Mesenchymal stem cell (in vitro differentiated cells and primary cell): ENCODE results near the gene FLRT2.

ENCODE experiments used
- DNase-seq: peaks from one replicate; pipeline ENCODE4 v3.0.0-alpha.2; 2013
- H2AFZ ChIP-seq: one replicate; pipeline ENCODE4 v1.6.1; 2013; ENCODE audit warnings: low read depth, mild to moderate bottlenecking, control low read depth, inconsistent platforms, low read length, moderate library complexity
- H2AK5ac ChIP-seq: 2 replicates; pipeline ENCODE4 v1.6.1; 2013; ENCODE audit warnings: low read length, moderate library complexity, mild to moderate bottlenecking, inconsistent platforms; ENCODE audit not compliant: severe bottlenecking
- H2BK120ac ChIP-seq: one replicate; pipeline ENCODE4 v1.6.1; 2013; ENCODE audit warnings: low read depth, mild to moderate bottlenecking, inconsistent platforms, low read length, moderate library complexity
- H2BK12ac ChIP-seq, 2 experiments: one replicate each; pipeline ENCODE4 v1.6.1; 2013; ENCODE audit warnings: inconsistent platforms in 2 of 2, low read length in 2 of 2, mild to moderate bottlenecking in 2 of 2, moderate library complexity in 2 of 2, control low read depth in 1 of 2
- H2BK15ac ChIP-seq: one replicate; pipeline ENCODE4 v1.6.1; 2013; ENCODE audit warnings: mild to moderate bottlenecking, low read depth, inconsistent platforms; ENCODE audit not compliant: poor library complexity, severe bottlenecking
- H2BK5ac ChIP-seq: 2 replicates; pipeline ENCODE4 v1.6.1; 2013; ENCODE audit warnings: low read depth, mild to moderate bottlenecking, low read length, control low read depth, inconsistent platforms; ENCODE audit not compliant: poor library complexity, severe bottlenecking
- H3K14ac ChIP-seq, 2 experiments: one replicate each; pipeline ENCODE4 v1.6.1; 2013; ENCODE audit warnings: inconsistent platforms in 2 of 2, low read length in 2 of 2, control low read depth in 1 of 2, mild to moderate bottlenecking in 1 of 2, moderate library complexity in 1 of 2
- H3K18ac ChIP-seq, 2 experiments: one replicate each; pipeline ENCODE4 v1.6.1; 2013; ENCODE audit warnings: inconsistent platforms in 2 of 2, low read length in 2 of 2, control low read depth in 1 of 2, low read depth in 1 of 2, mild to moderate bottlenecking in 1 of 2
- H3K23ac ChIP-seq, 2 experiments: one replicate each; pipeline ENCODE4 v1.6.1; 2013; ENCODE audit warnings: inconsistent platforms in 2 of 2, low read length in 2 of 2, mild to moderate bottlenecking in 2 of 2, moderate library complexity in 2 of 2, control low read depth in 1 of 2
- H3K27ac ChIP-seq: 2 replicates; pipeline ENCODE4 v1.5.1; 2013; ENCODE audit warnings: mild to moderate bottlenecking, moderate library complexity, low read length, control low read depth, inconsistent platforms; ENCODE audit not compliant: poor library complexity, severe bottlenecking
- H3K27me3 ChIP-seq, 2 experiments: 2 replicates each; pipeline versions ENCODE4 v1.6.1 to v1.7.0; 2013; ENCODE audit warnings: low read length in 2 of 2, mild to moderate bottlenecking in 2 of 2, moderate library complexity in 2 of 2, control low read depth in 1 of 2, inconsistent platforms in 1 of 2; ENCODE audit not compliant: control insufficient read depth in 1 of 2, insufficient read depth in 1 of 2
- H3K36me3 ChIP-seq, 2 experiments: 2 replicates each; pipeline versions ENCODE4 v1.6.1 to v1.7.0; 2013; ENCODE audit warnings: low read length in 2 of 2, control low read depth in 1 of 2, inconsistent platforms in 1 of 2, low read depth in 1 of 2, mild to moderate bottlenecking in 1 of 2; ENCODE audit not compliant: insufficient read depth in 2 of 2, control insufficient read depth in 1 of 2
- H3K4ac ChIP-seq, 2 experiments: one replicate each; pipeline ENCODE4 v1.6.1; 2013; ENCODE audit warnings: inconsistent platforms in 2 of 2, low read length in 2 of 2, mild to moderate bottlenecking in 2 of 2, moderate library complexity in 2 of 2, control low read depth in 1 of 2, low read depth in 1 of 2
- H3K4me1 ChIP-seq: 2 replicates; pipeline ENCODE4 v1.6.1; 2013; ENCODE audit warnings: low read depth, low read length, control low read depth; ENCODE audit not compliant: control insufficient read depth, insufficient read depth
- H3K4me2 ChIP-seq: 2 replicates; pipeline ENCODE4 v1.6.1; 2013; ENCODE audit warnings: low read length, mild to moderate bottlenecking, inconsistent platforms; ENCODE audit not compliant: poor library complexity, severe bottlenecking
- H3K4me3 ChIP-seq, 2 experiments: 2 replicates each; pipeline versions ENCODE4 v1.5.1 to v1.7.0; 2013; ENCODE audit warnings: low read length in 2 of 2, mild to moderate bottlenecking in 2 of 2, control low read depth in 1 of 2, low read depth in 1 of 2; ENCODE audit not compliant: insufficient read depth in 1 of 2
- H3K79me1 ChIP-seq: replicated peaks from 2 replicates; pipeline ENCODE4 v1.6.1; 2013; ENCODE audit warnings: mild to moderate bottlenecking, control low read depth, low read length, inconsistent platforms; ENCODE audit not compliant: poor library complexity, severe bottlenecking
- H3K9ac ChIP-seq: 2 replicates; pipeline ENCODE4 v1.7.0; 2013; ENCODE audit warnings: mild to moderate bottlenecking, low read length, moderate library complexity
- H3K9me3 ChIP-seq: 2 replicates; pipeline ENCODE4 v1.7.0; 2013; ENCODE audit warnings: mild to moderate bottlenecking, low read length; ENCODE audit not compliant: control insufficient read depth
- H4K8ac ChIP-seq: one replicate; pipeline ENCODE4 v1.6.1; 2013; ENCODE audit warnings: inconsistent platforms, mild to moderate bottlenecking, low read length, moderate library complexity
- H4K91ac ChIP-seq: one replicate; pipeline ENCODE4 v1.6.1; 2013; ENCODE audit warnings: mild to moderate bottlenecking, low read length, inconsistent platforms
- WGBS: methylation state at CpG from one replicate; pipeline ENCODE4 v1.1.7; 2013; ENCODE audit warnings: mixed read lengths; 5-methylcytosine and 5-hydroxymethylcytosine counted together

FLRT2 gene

GRCh38 chr14:85566603-85567002 is 36.7 kb downstream of the FLRT2 start:
- Histone ChIP-seq H2AFZ (no peak overlapping the region), H3K36me3 (peaks cover 4 to 47% of the 10 kb centered on the region in 2 experiments), H2BK5ac (no peak overlapping the region), H3K79me1 (peaks cover 8% of the 10 kb centered on the region), H2AK5ac (no peak overlapping the region), H3K27me3 (no peaks in the 10 kb centered on the region), H3K27ac (no peak overlapping the region), H4K91ac (no peak overlapping the region), H2BK15ac (no peak overlapping the region), H3K4me2 (no peak overlapping the region), H3K4me1 (peaks cover 3% of the 10 kb centered on the region), H3K23ac (no peak overlapping the region), H4K8ac (no peak overlapping the region), H3K4ac (no peak overlapping the region), H3K4me3 (peak overlapping the region in 1 of 2 experiments; percentile 26), H3K18ac (no peak overlapping the region), H3K9me3 (no peaks in the 10 kb centered on the region), H2BK12ac (no peak overlapping the region), H3K14ac (no peak overlapping the region), H3K9ac (peak overlapping the region; percentile 82), H2BK120ac (no peak overlapping the region)
- peak; percentile 88 for DNase-seq
- no CpG with 5 or more reads among the region's 4 CpGs for WGBS

- peak; percentile 28 for DNase-seq
- no peak overlapping the region for H3K14ac ChIP-seq
- H3K18ac ChIP-seq: peak overlapping the region in 1 of 2 experiments; percentile 24
- H4K91ac ChIP-seq: no peak overlapping the region
- no peak overlapping the region for H3K4me2 ChIP-seq
- peaks cover 3% of the 10 kb centered on the region for H3K4me1 ChIP-seq
- no peak overlapping the region for H3K4me3 ChIP-seq
- no peak overlapping the region for H2BK15ac ChIP-seq
- H2BK5ac ChIP-seq: no peak overlapping the region
- H3K4ac ChIP-seq: no peak overlapping the region
- H3K9ac ChIP-seq: no peak overlapping the region
- H4K8ac ChIP-seq: no peak overlapping the region
- peaks cover 4 to 29% of the 10 kb centered on the region in 2 experiments for H3K36me3 ChIP-seq
- no peak overlapping the region for H3K27ac ChIP-seq
- peaks cover 8% of the 10 kb centered on the region for H3K79me1 ChIP-seq
- no peak overlapping the region for H2AK5ac ChIP-seq
- no peaks in the 10 kb centered on the region for H3K27me3 ChIP-seq
- no peak overlapping the region for H2AFZ ChIP-seq
- 67% methylated on average over 1 of the region's 2 CpGs for WGBS
- H3K9me3 ChIP-seq: no peaks in the 10 kb centered on the region
- no peak overlapping the region for H3K23ac ChIP-seq
- H2BK12ac ChIP-seq: no peak overlapping the region
- no peak overlapping the region for H2BK120ac ChIP-seq
Observed at GRCh38 chr14:85572011-85572410, 42.1 kb downstream of the FLRT2 start.

DNA sequence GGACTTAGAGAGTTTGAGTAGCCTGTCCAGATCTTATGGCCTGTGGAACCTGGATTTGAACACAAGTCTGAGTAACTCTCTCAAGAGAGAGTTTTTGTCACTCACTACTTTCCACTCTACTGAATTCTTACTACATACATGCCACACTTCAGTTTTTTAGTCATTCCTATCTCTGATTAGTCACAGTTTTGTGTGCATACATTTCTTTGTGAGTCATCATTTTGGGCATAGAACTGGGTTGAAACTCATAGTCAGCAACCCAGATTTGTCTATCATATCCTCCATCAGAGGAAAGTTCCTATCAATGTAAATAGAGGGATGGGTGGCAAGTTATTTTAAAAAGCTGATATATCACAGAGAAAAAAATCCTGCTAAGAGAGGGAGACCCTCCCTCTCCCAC is 42.9 kb downstream of the FLRT2 start:
- Histone ChIP-seq H3K4ac (no peak overlapping the region), H3K14ac (no peak overlapping the region), H3K4me1 (peaks cover 4% of the 10 kb centered on the region), H4K8ac (no peak overlapping the region), H3K23ac (no peak overlapping the region), H2AFZ (no peak overlapping the region), H3K79me1 (peaks cover 7% of the 10 kb centered on the region), H3K9me3 (no peaks in the 10 kb centered on the region), H3K4me2 (no peak overlapping the region), H2BK120ac (no peak overlapping the region), H2BK12ac (no peak overlapping the region), H3K27me3 (no peaks in the 10 kb centered on the region), H2AK5ac (no peak overlapping the region), H3K27ac (no peak overlapping the region), H3K36me3 (peaks cover 4 to 29% of the 10 kb centered on the region in 2 experiments), H3K18ac (no peak overlapping the region), H2BK5ac (no peak overlapping the region), H4K91ac (no peak overlapping the region), H3K9ac (peak overlapping the region; percentile 40), H3K4me3 (no peak overlapping the region), H2BK15ac (no peak overlapping the region)
- peak; percentile 77 for DNase-seq

GRCh38 chr14:85573406-85573805 is 43.5 kb downstream of the FLRT2 start:
- Histone ChIP-seq H3K4me1 (peaks cover 4% of the 10 kb centered on the region), H3K18ac (peak overlapping the region in 1 of 2 experiments; percentile 85), H2BK5ac (no peak overlapping the region), H4K91ac (no peak overlapping the region), H2BK12ac (no peak overlapping the region), H2BK15ac (no peak overlapping the region), H3K4me2 (no peak overlapping the region), H3K4me3 (no peak overlapping the region), H2AK5ac (no peak overlapping the region), H4K8ac (no peak overlapping the region), H2AFZ (no peak overlapping the region), H3K4ac (peak overlapping the region in 1 of 2 experiments; percentile 49), H3K9ac (peak overlapping the region; percentile 40), H3K27ac (no peak overlapping the region), H3K14ac (no peak overlapping the region), H3K9me3 (no peaks in the 10 kb centered on the region), H2BK120ac (no peak overlapping the region), H3K23ac (no peak overlapping the region), H3K27me3 (no peaks in the 10 kb centered on the region), H3K36me3 (peaks cover 4 to 28% of the 10 kb centered on the region in 2 experiments), H3K79me1 (peaks cover 5% of the 10 kb centered on the region)
- DNase-seq: peak; percentile 23
- WGBS: 67% methylated on average over 2 of the region's 4 CpGs
